ENCODE measurements around the gene FGF14. TPM values are rescaled to one million over a fixed set of nuclear protein-coding genes. Genes with fewer than 3 reads are reported as not detected.

FGF14 gene
- total RNA-seq, 1 experiment from 2014 or later, result under 0.01 TPM

DNA sequence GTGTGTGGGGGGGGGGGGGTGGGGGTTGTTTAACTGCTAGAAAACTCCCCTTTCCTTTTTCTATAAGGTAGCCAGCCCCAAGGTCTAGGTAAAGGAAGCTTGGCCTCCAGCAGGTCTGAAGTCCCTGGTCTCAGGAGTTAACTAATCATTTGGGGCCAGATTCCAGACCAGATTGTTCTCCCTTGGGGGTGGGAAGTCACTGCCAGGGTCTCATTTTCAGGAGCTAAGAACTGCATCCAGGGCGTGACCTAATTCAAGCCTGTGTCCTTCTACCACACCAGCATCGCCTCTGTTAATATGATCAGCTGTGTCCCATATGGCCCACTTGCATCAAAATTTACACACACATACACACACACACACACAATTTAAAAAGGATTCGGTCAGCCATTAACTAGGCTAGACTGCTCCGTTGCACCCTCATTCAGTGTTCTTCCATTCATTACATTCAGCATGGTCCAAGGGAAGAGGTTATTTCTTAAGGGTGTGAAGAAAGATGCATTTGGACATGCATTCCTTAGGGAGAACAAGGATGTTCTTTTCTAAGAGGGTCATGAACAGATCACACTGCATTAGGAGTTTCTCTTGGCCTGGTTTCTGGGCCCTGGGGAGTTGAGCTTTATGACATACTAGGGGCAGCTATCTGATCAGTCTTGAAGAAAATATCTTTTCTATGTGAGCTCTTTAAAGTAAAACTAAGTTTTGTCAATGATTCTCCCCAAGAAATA, 91.0 kb downstream of the FGF14 start:
- DNase-seq (ENCODE audit: low spot score), result no peak

GRCh38 chr13:102309110-102309509, 92.7 kb downstream of the FGF14 start:
- no peak for DNase-seq (ENCODE audit: low spot score)

DNA sequence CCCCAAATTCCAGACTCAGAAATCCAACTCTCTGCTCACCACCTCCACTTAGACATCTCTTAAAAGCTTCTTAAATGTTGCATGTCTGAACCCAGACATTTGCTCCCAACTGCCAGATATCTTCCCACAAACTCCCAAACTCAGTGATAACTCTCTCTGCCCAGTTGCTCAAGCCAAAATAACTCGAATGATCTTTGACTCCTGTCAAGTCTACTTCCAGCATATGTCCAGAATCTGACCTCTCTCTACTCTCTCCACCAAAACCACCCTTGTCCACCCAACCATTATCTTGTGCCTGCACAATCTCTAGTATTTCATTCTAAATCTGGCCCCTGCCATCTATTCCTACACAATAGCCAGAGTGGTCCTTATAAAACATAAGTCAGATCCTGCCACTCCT, 99.3 kb downstream of the FGF14 start:
- no peak for DNase-seq (ENCODE audit: low spot score)

- DNase-seq (ENCODE audit: low spot score), result no peak
Observed at GRCh38 chr13:102300379-102300778, 101.5 kb downstream of the FGF14 start.

DNA sequence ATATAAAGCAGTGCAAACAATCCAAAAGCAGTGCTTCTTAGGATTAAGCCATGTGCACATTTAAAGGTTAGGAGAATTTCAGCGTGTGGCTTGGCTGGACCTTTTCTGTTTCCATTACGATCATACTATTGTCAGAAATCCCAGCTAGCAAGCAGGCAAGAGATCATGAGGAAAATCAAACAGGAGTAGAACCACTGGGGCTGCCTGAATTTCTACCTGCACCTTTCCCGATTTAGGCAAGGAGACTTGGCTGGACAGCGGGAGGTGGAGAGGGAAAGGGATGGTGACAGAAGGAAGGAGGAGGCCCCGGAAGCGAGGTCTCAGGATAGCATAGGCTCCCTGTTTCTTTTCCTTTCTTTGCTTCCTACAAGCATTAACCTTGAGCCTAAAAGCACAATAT, 102.5 kb downstream of the FGF14 start:
- DNase-seq (ENCODE audit: low spot score), result no peak

DNA sequence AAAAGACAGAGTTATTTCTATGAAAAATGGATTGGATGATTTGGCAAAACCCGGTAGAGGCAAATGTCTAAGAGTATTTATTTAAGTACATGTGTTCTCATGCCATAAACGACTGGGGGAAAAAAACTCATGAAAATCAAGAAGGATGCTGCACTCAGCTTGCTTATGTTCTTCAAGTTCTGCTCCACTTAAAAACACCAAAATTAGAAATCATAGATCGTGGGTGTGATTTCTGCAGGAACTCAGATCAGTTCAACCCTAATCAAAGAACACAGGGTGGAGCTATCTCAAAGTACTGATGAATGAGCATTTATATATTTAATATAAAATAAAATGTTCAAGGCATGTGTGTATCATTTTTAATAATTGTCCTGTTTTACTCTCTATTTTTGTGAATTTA, 103.8 kb downstream of the FGF14 start:
- no peak for DNase-seq (ENCODE audit: low spot score)

DNA sequence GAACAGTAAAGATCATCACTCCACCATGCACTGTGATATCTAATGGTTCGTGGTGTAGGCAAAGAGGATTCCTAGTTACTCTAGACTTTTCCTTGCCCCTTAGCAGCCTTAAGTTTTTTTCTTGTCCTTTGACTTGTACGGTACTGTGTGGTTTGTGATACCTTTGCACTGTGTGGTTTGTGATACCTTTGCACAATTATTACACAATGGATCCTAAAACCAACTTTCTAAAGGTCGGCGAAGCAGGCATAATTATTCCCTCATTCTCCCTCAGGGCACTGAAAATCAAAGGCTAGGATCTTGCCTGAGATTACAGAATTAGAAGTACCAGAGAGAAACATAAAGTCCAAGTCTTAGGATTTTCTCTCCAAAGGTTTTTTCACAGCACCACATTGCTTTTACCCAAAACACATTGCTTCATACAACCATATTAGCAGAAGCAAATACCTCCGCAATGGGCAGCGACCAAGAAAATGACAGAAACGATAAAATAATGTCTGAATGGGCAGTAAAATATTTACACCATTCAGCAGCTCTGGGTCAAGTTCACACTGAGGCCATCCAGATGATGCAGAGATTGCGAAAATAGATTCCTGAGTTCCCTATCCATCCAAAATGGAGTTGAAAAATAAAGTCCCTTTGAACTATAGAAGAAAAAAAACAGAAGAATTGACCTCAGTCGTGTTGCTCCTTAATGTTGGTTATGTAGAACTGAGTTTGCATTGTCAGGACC, 106.4 kb downstream of the FGF14 start:
- peak; percentile 5 for DNase-seq (ENCODE audit: low spot score)

GRCh38 chr13:102294407-102295018, 107.3 kb downstream of the FGF14 start:
- DNase-seq (ENCODE audit: low spot score), result no peak

GRCh38 chr13:102293723-102294122, 108.1 kb downstream of the FGF14 start:
- no peak for DNase-seq (ENCODE audit: low spot score)

DNA sequence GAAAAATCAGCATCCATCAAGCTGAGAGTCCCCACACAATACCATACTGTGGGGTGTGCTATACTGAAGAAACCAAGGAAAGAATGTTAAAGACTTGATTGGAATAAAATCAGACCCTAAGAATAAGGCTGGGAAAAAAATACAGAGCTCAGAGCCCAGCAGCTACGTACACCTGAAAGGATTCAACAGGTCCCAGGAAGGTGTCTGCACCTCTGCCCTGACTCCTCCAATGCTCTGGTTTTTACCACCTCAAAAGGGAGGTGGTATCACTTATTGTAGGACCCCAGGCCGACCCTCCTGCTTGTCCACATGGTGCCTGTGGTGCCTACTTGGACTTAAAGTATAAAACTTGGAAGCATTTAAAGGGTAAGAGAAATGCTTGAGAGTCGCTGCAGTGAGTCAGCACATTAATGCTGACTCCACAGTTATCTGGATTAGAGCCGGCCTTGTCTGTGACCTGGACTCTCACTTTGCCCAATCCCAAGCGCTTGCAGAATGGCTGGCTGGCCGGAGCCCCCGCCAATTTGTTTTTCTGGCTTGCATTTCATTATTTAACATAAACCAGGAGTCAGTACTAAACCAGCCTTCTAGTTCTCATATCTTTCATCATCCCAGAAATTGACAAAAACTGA, 110.1 kb downstream of the FGF14 start:
- peak; percentile 8 for DNase-seq (ENCODE audit: low spot score)

- no peak for DNase-seq (ENCODE audit: low spot score)
Observed at GRCh38 chr13:102289606-102290005, 112.2 kb downstream of the FGF14 start.

- DNase-seq (ENCODE audit: low spot score), result peak; percentile 68
Observed at GRCh38 chr13:102286326-102286725, 115.5 kb downstream of the FGF14 start.

DNA sequence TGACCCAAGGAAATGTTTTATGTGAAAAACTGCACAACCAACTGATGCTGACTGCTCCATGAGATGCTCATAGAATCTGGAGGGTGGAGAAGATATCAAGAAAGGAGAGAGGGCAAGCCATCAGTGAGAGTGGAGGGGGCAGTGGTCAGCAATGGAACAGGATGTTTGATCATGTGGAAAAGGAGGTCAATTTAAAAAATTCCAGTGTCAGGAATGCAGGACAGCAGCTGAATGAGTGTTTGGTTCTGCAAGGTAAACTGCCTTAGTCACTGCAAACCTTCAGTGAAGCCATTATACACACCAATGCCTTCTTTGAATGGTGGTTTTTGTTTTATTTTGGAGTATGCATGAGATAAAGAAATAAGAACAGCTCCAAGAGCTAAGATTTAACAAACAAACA, 121.5 kb downstream of the FGF14 start:
- no peak for DNase-seq (ENCODE audit: low spot score)

- no peak for DNase-seq (ENCODE audit: low spot score)
Observed at GRCh38 chr13:102277286-102277685, 124.6 kb downstream of the FGF14 start.

GRCh38 chr13:102276404-102276803, 125.4 kb downstream of the FGF14 start:
- no peak for DNase-seq (ENCODE audit: low spot score)

GRCh38 chr13:102275969-102276368, 125.9 kb downstream of the FGF14 start:
- no peak for DNase-seq (ENCODE audit: low spot score)

DNA sequence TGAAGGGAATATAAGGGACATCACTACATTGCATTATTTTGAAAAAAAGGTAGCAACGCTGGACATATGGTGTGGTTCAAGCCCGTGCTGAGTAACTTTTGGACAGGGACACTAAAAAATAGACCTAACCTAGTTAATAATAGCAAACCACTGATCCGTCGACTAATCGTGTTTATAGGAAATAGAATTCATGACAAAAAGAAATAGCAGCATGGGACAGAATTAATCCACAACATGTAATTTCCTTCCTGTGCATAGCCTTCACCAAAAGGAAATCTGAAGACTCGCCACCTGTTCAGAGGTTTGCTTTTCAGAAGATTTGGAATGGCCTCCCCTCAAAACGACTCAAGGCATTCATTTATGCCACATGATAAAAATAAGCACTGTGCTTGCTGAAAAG, 128.7 kb downstream of the FGF14 start:
- no peak for DNase-seq (ENCODE audit: low spot score)

- DNase-seq (ENCODE audit: low spot score), result no peak
Observed at GRCh38 chr13:102267191-102267590, 134.7 kb downstream of the FGF14 start.

- DNase-seq (ENCODE audit: low spot score), result no peak
Observed at GRCh38 chr13:102261809-102262208, 140.0 kb downstream of the FGF14 start.

GRCh38 chr13:102261316-102261715, 140.5 kb downstream of the FGF14 start:
- DNase-seq (ENCODE audit: low spot score), result no peak

GRCh38 chr13:102260256-102260655, 141.6 kb downstream of the FGF14 start:
- DNase-seq (ENCODE audit: low spot score), result no peak

GRCh38 chr13:102255409-102255808, 146.4 kb downstream of the FGF14 start:
- no peak for DNase-seq (ENCODE audit: low spot score)

- DNase-seq (ENCODE audit: low spot score), result no peak
Observed at GRCh38 chr13:102251817-102252216, 150.0 kb downstream of the FGF14 start.
